Endodermal cell (in vitro differentiated cells): Measurements from ENCODE around the gene TBC1D25. TPM values are rescaled to one million over a fixed set of nuclear protein-coding genes. Genes with fewer than 3 reads are reported as not detected.

Experiments used
- DNase-seq: peaks from one replicate; pipeline ENCODE4 v3.0.0-alpha.2; 2017
- H3K27ac ChIP-seq: 2 replicates; pipeline ENCODE4 v1.5.1; 2013; ENCODE audit warnings: mild to moderate bottlenecking, low read depth, low read length, moderate library complexity
- H3K27me3 ChIP-seq: 2 replicates; pipeline ENCODE4 v1.6.1; 2013; ENCODE audit warnings: mild to moderate bottlenecking, low read length, moderate library complexity; ENCODE audit not compliant: insufficient read depth, control insufficient read depth, poor library complexity, severe bottlenecking
- H3K36me3 ChIP-seq: 2 replicates; pipeline ENCODE4 v1.7.0; 2013; ENCODE audit warnings: mild to moderate bottlenecking, low read length, moderate library complexity; ENCODE audit not compliant: control insufficient read depth, insufficient read depth
- H3K4me1 ChIP-seq: one replicate; pipeline ENCODE4 v1.7.0; 2013; ENCODE audit warnings: low read length; ENCODE audit not compliant: control insufficient read depth, insufficient read depth
- H3K4me3 ChIP-seq: 2 replicates; pipeline ENCODE4 v1.5.1; 2013; ENCODE audit warnings: mild to moderate bottlenecking, low read length, moderate library complexity
- H3K9ac ChIP-seq: 2 replicates; pipeline ENCODE4 v1.6.1; 2013; ENCODE audit warnings: mild to moderate bottlenecking, low read length, moderate library complexity; ENCODE audit not compliant: poor library complexity, severe bottlenecking; ENCODE audit errors: extremely low read depth
- H3K9me3 ChIP-seq: 2 replicates; pipeline ENCODE4 v1.6.1; 2013; ENCODE audit warnings: mild to moderate bottlenecking, low read length, moderate library complexity; ENCODE audit not compliant: control insufficient read depth
- H3K27ac Mint-ChIP-seq: 2 replicates; pipeline ENCODE4 v1.8.0; 2020; ENCODE audit warnings: mixed read lengths
- H3K27me3 Mint-ChIP-seq: 2 replicates; pipeline ENCODE4 v1.8.0; 2021; ENCODE audit warnings: mild to moderate bottlenecking, mixed read lengths; ENCODE audit not compliant: insufficient read depth
- H3K36me3 Mint-ChIP-seq: 2 replicates; pipeline ENCODE4 v1.8.0; 2020; ENCODE audit warnings: low read depth, mixed read lengths
- H3K4me1 Mint-ChIP-seq: 2 replicates; pipeline ENCODE4 v1.8.0; 2020; ENCODE audit warnings: mixed read lengths
- H3K4me3 Mint-ChIP-seq: 2 replicates; pipeline ENCODE4 v1.8.0; 2020; ENCODE audit warnings: mild to moderate bottlenecking, moderate library complexity, mixed read lengths
- H3K9me3 Mint-ChIP-seq: 2 replicates; pipeline ENCODE4 v1.8.0; 2020; ENCODE audit warnings: mild to moderate bottlenecking, mixed read lengths
- WGBS, 2 experiments: methylation state at CpG; one replicate each; pipeline versions ENCODE4 v1.1.5 to v1.1.7; 2013; ENCODE audit warnings: missing lambda C conversion rate in 2 of 2, mixed read lengths in 1 of 2; ENCODE audit not compliant: insufficient coverage in 1 of 2, insufficient read length in 1 of 2; 5-methylcytosine and 5-hydroxymethylcytosine counted together
- total RNA-seq, 2 donors: library from RNA; stranded (reverse); fragmentation: NEBNext Ultra II Directional in 1 of 2; extraction: Animal tissue kit (Norgen Biotek cat#: 25700) in 1 of 2; gene quantifications; 2 replicates in 1 of 2; 3 replicates in 1 of 2; pipeline ENCODE4 v1.2.1, GENCODE V29; 2021
- TF ChIP-seq, protein P1 (sequence below): fragments of 200-600 bp; sonication (generic); conservative IDR thresholded peaks from 2 replicates; pipeline ENCODE4 v1.5.0; 2021; ENCODE audit warnings: antibody characterized with exemption, mild to moderate bottlenecking

Gene TBC1D25
- total RNA-seq, 2 donors from 2014 or later = 7.0 to 7.6 TPM

DNA sequence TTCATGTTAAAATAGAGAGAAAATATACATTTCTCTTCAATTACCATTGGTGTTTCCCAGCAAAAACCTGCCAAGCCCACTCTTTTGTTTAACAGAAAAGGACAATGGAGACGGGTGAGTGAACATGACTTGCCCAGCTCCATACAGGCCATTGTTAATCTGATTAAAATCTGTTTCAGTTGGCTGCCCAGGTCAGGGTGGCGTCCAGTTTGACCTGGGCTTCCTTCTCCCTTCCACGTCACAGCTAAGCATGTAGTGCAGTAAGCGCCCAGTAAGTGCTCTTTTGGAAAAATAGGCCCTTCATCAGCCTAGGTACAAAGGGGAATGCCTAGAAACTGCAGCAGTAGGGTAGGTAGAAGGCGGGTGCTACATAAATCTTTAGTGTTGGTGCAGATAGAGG is 32.3 kb upstream of the TBC1D25 start:
- no peak overlapping the region for H3K27ac Mint-ChIP-seq
- no peak overlapping the region for H3K27ac ChIP-seq
- TF ChIP-seq, protein P1, sequence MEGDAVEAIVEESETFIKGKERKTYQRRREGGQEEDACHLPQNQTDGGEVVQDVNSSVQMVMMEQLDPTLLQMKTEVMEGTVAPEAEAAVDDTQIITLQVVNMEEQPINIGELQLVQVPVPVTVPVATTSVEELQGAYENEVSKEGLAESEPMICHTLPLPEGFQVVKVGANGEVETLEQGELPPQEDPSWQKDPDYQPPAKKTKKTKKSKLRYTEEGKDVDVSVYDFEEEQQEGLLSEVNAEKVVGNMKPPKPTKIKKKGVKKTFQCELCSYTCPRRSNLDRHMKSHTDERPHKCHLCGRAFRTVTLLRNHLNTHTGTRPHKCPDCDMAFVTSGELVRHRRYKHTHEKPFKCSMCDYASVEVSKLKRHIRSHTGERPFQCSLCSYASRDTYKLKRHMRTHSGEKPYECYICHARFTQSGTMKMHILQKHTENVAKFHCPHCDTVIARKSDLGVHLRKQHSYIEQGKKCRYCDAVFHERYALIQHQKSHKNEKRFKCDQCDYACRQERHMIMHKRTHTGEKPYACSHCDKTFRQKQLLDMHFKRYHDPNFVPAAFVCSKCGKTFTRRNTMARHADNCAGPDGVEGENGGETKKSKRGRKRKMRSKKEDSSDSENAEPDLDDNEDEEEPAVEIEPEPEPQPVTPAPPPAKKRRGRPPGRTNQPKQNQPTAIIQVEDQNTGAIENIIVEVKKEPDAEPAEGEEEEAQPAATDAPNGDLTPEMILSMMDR = no peak

DNA sequence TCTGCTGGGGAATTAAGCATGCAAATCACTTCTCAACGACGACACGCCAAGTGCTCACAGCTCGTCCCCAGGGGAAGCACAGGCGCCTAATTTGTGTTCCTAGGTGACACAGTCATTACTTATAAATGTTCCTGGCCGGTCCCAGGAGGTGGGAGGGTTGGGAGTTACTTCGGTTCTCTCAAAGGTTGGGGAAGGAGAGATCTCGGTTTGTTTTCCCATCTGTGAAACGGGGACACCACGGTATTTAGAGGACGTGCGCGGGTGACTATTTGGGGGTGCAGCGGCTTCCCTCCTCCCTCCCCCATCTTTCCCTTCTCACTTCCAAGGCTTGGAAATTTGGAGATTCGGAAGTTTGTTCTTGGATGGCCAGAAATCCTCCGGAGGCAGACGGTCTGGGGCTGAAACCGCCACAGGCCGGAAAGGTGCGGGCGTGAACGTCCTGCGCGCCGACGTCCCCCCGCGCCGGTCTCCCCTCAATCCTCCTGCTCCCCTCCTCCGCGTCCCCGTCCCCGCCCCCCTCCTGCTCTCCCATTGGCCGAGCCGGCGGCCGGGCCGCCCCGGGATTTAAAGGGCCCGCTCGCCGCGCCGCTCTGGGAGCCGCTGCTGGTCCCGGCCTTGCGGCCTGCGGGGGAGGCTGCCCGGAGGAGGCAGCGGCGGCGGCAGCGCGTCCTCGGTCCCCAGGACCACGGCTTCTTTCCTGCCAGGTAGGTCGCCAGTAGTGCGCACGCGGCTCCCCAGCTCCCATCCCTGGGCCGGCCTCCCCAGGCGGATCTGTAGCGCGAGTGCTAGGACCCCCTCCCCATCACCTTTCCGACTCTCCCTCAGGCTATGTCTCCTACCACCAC is 30.9 kb upstream of the TBC1D25 start, which contains the start of gene PORCN:
Gene PORCN (plus strand): TSS at position 593 of the 845 bp plus-strand sequence. CDS start 829 bp downstream, outside the sequence.
- peak within 1 kb of the TSS; percentile 55 for H3K9ac ChIP-seq
- peaks cover 13% of the 10 kb centered on the region for H3K36me3 Mint-ChIP-seq
- no peaks in the 10 kb centered on the region for H3K27me3 Mint-ChIP-seq
- WGBS, 2 experiments = 0% methylated on average over 2 to 47 of the region's 65 CpGs
- H3K4me1 Mint-ChIP-seq = peaks cover 8% of the 10 kb centered on the region
- no peaks in the 10 kb centered on the region for H3K4me1 ChIP-seq
- no peaks in the 10 kb centered on the region for H3K9me3 ChIP-seq
- H3K4me3 Mint-ChIP-seq = peak within 1 kb of the TSS; percentile 77
- no peak within 1 kb of the TSS for H3K27ac ChIP-seq
- H3K36me3 ChIP-seq = peaks cover 25% of the 10 kb centered on the region
- no peaks in the 10 kb centered on the region for H3K27me3 ChIP-seq
- peak within 1 kb of the TSS; percentile 85 for H3K27ac Mint-ChIP-seq
- peak within 1 kb of the TSS; percentile 80 for H3K4me3 ChIP-seq
- TF ChIP-seq, protein P1 = no peak
- H3K9me3 Mint-ChIP-seq = peaks cover 58% of the 10 kb centered on the region
- peak; percentile 90 for DNase-seq

More for the DNA sequence above, 32.3 kb upstream of the TBC1D25 start:
- H3K9me3 Mint-ChIP-seq = peaks cover 59% of the 10 kb centered on the region
- Histone ChIP-seq H3K9me3 (no peaks in the 10 kb centered on the region), H3K9ac (no peak overlapping the region), H3K27me3 (no peaks in the 10 kb centered on the region), H3K4me1 (no peaks in the 10 kb centered on the region), H3K4me3 (no peak overlapping the region), H3K36me3 (peaks cover 12% of the 10 kb centered on the region)
- DNase-seq = no peak
- 50 to 86% methylated on average over 1 to 4 of the region's 5 CpGs for WGBS, 2 experiments
- H3K4me1 Mint-ChIP-seq = peaks cover 8% of the 10 kb centered on the region
- H3K4me3 Mint-ChIP-seq = no peak overlapping the region
- H3K27me3 Mint-ChIP-seq = no peaks in the 10 kb centered on the region
- peaks cover 5% of the 10 kb centered on the region for H3K36me3 Mint-ChIP-seq

DNA sequence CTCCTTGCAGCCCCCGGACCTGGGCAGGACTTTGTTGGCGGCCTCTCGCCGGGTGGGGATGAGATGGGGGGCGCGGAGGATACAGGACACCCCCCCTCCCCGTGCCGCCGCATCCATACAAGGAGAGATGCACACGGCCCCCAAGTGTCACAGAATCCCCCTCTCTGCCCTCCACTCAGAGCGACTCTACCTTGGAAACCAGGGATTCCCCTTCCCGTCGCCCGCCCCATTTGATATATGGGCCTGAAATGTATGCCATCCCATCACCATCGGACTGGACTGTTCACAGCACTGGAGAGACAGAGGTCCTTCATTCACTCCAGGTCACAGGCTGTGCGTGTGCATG is 30.3 kb upstream of the TBC1D25 start:
- DNase-seq = no peak

More for the DNA sequence above, 30.3 kb upstream of the TBC1D25 start:
- Mint-ChIP-seq H3K4me3 (peak overlapping the region; percentile 77), H3K9me3 (peaks cover 58% of the 10 kb centered on the region), H3K36me3 (peaks cover 15% of the 10 kb centered on the region), H3K27me3 (no peaks in the 10 kb centered on the region), H3K27ac (no peak overlapping the region), H3K4me1 (peaks cover 8% of the 10 kb centered on the region)
- Histone ChIP-seq H3K27ac (no peak overlapping the region), H3K4me3 (peak overlapping the region; percentile 80), H3K36me3 (peaks cover 30% of the 10 kb centered on the region), H3K27me3 (no peaks in the 10 kb centered on the region), H3K4me1 (no peaks in the 10 kb centered on the region), H3K9ac (peak overlapping the region; percentile 6), H3K9me3 (no peaks in the 10 kb centered on the region)
- WGBS, 2 experiments = 0 to 7% methylated on average over 1 to 10 of the region's 16 CpGs
- TF ChIP-seq, protein P1 = no peak
